K562 (cell line): ENCODE data around the gene ZMIZ1. TPM values are rescaled to one million over a fixed set of nuclear protein-coding genes. Genes with fewer than 3 reads are reported as not detected.
A peak's percentile ranks its signal among the peaks of the same experiment; 100 is the strongest.

Experiments used
- ELF2 ChIP-seq: fragments of 250-450 bp; sonication (Bioruptor Pico); IDR thresholded peaks from 2 replicates; pipeline ENCODE4 v1.5.0; 2021; ENCODE audit warnings: mild to moderate bottlenecking
- GTF2B ChIP-seq: IDR thresholded peaks from 2 replicates; pipeline ENCODE4 v1.6.1; 2011; ENCODE audit not compliant: insufficient read length; ENCODE audit errors: extremely low read depth
- HDAC2 ChIP-seq: fragments of 450-650 bp; IDR thresholded peaks from 2 replicates; pipeline ENCODE4 v1.6.1; 2016; ENCODE audit warnings: mild to moderate bottlenecking
- HNRNPH1 ChIP-seq: fragments of 200-400 bp; formaldehyde crosslinking; optimal IDR thresholded peaks from 2 replicates; pipeline ENCODE3; 2017; ENCODE audit warnings: low read depth, mild to moderate bottlenecking, low read length, moderate library complexity
- ILF3 ChIP-seq: fragments of 450-650 bp; IDR thresholded peaks from 2 replicates; pipeline ENCODE4 v1.6.1; 2018; ENCODE audit warnings: antibody characterized with exemption, mild to moderate bottlenecking, moderate library complexity, borderline replicate concordance
- KAT2B ChIP-seq: IDR thresholded peaks from one replicate; pipeline ENCODE4 v1.6.1; 2012; ENCODE audit warnings: low read depth, mild to moderate bottlenecking, control low read depth, inconsistent platforms, low read length, moderate library complexity
- KDM1A ChIP-seq, 2 experiments: fragments of 450-650 bp; IDR thresholded peaks; 2 replicates each; pipeline ENCODE4 v1.6.1; 2016; ENCODE audit warnings: mild to moderate bottlenecking in 2 of 2
- MYNN ChIP-seq, 2 experiments: sonication (generic); formaldehyde crosslinking in 1 of 2; IDR thresholded peaks; 2 replicates each; pipeline versions ENCODE4 v1.5.0 to v1.6.1; 2016 to 2020; ENCODE audit warnings: antibody characterized with exemption in 1 of 2, missing genetic modification reagents in 1 of 2
- POLR2A ChIP-seq: fragments of 450-650 bp; conservative IDR thresholded peaks from 2 replicates; pipeline ENCODE4 v1.6.1; 2016
- POLR2AphosphoS2 ChIP-seq: IDR thresholded peaks from 2 replicates; pipeline ENCODE4 v1.6.1; 2012; ENCODE audit warnings: low read length, improper control_type of control experiment
- POLR2AphosphoS5 ChIP-seq: IDR thresholded peaks from 2 replicates; pipeline ENCODE4 v1.6.1; 2011; ENCODE audit warnings: mild to moderate bottlenecking, low read depth, low read length, moderate library complexity; ENCODE audit not compliant: control insufficient read depth, insufficient read depth
- RBBP5 ChIP-seq: fragments of 200-600 bp; sonication (generic); IDR thresholded peaks from 2 replicates; pipeline ENCODE4 v1.6.1; 2012; ENCODE audit warnings: borderline replicate concordance, mild to moderate bottlenecking, low read length, control low read depth, inconsistent platforms; ENCODE audit not compliant: insufficient read depth, poor library complexity, severe bottlenecking
- RBM25 ChIP-seq: fragments of 200-400 bp; formaldehyde crosslinking; IDR thresholded peaks from 2 replicates; pipeline ENCODE4 v1.6.1; 2018; ENCODE audit warnings: low read length, low read depth, moderate library complexity; ENCODE audit not compliant: severe bottlenecking
- RNF2 ChIP-seq: sonication (generic); IDR thresholded peaks from 2 replicates; pipeline ENCODE4 v1.6.1; 2016
- SIRT6 ChIP-seq: IDR thresholded peaks from one replicate; pipeline ENCODE4 v1.6.1; 2012; ENCODE audit warnings: low read depth, mild to moderate bottlenecking, control low read depth, inconsistent platforms, low read length, moderate library complexity
- SMARCC2 ChIP-seq: fragments of 450-650 bp; IDR thresholded peaks from 2 replicates; pipeline ENCODE4 v1.6.1; 2017; ENCODE audit warnings: antibody characterized with exemption, moderate library complexity, mild to moderate bottlenecking, low read depth
- TBP ChIP-seq: optimal IDR thresholded peaks from 2 replicates; pipeline ENCODE3; 2011; ENCODE audit warnings: low read depth, low read length, improper control_type of control experiment
- TCFL5 ChIP-seq: fragments of 250-450 bp; sonication (Bioruptor Pico); conservative IDR thresholded peaks from 2 replicates; pipeline ENCODE4 v1.6.1; 2021; ENCODE audit warnings: mild to moderate bottlenecking, moderate library complexity, matching md5 sums
- TEAD2 ChIP-seq: fragments of 450-650 bp; IDR thresholded peaks from 2 replicates; pipeline ENCODE4 v1.6.1; 2016; ENCODE audit warnings: missing genetic modification characterization, control low read depth, missing compliant biosample characterization
- ZBTB9 ChIP-seq: fragments of 450-650 bp; formaldehyde crosslinking; IDR thresholded peaks from 2 replicates; pipeline ENCODE4 v1.4.0; 2020; ENCODE audit warnings: mild to moderate bottlenecking, moderate library complexity
- ZC3H8 ChIP-seq: fragments of 450-650 bp; IDR thresholded peaks from 2 replicates; pipeline ENCODE4 v1.6.1; 2017
- ZNF445 ChIP-seq: fragments of 250-450 bp; sonication (Bioruptor Pico); IDR thresholded peaks from 2 replicates; pipeline ENCODE4 v1.4.0; 2020; ENCODE audit warnings: low read depth, mild to moderate bottlenecking, moderate library complexity
- ZNF518B ChIP-seq: fragments of 250-450 bp; sonication (Bioruptor Pico); IDR thresholded peaks from 2 replicates; pipeline ENCODE4 v1.5.0; 2021; ENCODE audit warnings: mild to moderate bottlenecking, moderate library complexity
- ZNF668 ChIP-seq: fragments of 250-450 bp; sonication (Bioruptor Pico); IDR thresholded peaks from 2 replicates; pipeline ENCODE4 v1.8.0; 2022; ENCODE audit warnings: mild to moderate bottlenecking, inconsistent platforms
- polyA plus RNA-seq, 8 experiments: library from polyadenylated mRNA; depleted of rRNA in 4 of 8; stranded (reverse) in 5 of 8; unstranded in 3 of 8; fragments of >200 nt; fragmentation: Nextera tagmentation in 2 of 8; fragmentation: Illumina TruSeq in 1 of 8; extraction: Ambion mirVana in 2 of 8; extraction: Trizol in 1 of 8; gene quantifications; 2 replicates each; pipeline versions ENCODE4 v1.2.1 to v1.2.3, GENCODE V29; 2011 to 2014; ENCODE audit warnings: inconsistent platforms in 1 of 8, missing spikeins in 1 of 8
- total RNA-seq, 7 experiments: library from RNA; depleted of rRNA in 6 of 7; stranded (reverse); fragments of >200 nt in 6 of 7; fragmentation: Illumina TruSeq in 2 of 7; extraction: Trizol in 2 of 7; gene quantifications; 2 replicates each; pipeline versions ENCODE4 v1.2.1 to v1.2.3, GENCODE V29; 2011 to 2021; ENCODE audit warnings: low replicate concordance in 1 of 7

ZMIZ1 gene
- total and polyA plus RNA-seq, 9 of the 15 experiments (the other 6 are each of a cell fraction or from before 2014, with no cell fraction given): 1.0 to 37.3 (median 4.3) TPM

GRCh38 chr10:79038841-79039201, 29.9 kb upstream of the ZMIZ1 start (continued):
- no peak for TF ChIP-seq ZBTB9 (CRISPR knock-in tag)
- 0 out of 2 replicates have a peak, but pooled peaks have one; percentile 36 for TF ChIP-seq HDAC2
- TF ChIP-seq ZNF518B (CRISPR knock-in tag): no peak
- TF ChIP-seq SIRT6: no peak
- no peak for TF ChIP-seq ZNF668 (CRISPR knock-in tag)
- TF ChIP-seq MYNN (IDR thresholded peaks at IDR 0.05): no peak
- TF ChIP-seq MYNN (CRISPR knock-in tag; IDR thresholded peaks at IDR 0.05): no peak
- TF ChIP-seq ELF2 (CRISPR knock-in tag): no peak
- TF ChIP-seq RNF2: no peak
- no peak for TF ChIP-seq RBM25
- no peak for TF ChIP-seq TEAD2 (tag)
- TF ChIP-seq KAT2B: no peak
- no peak for TF ChIP-seq POLR2AphosphoS2
- TF ChIP-seq SMARCC2: no peak
- peak; percentile 46 for TF ChIP-seq TBP
- peak; percentile 50 for TF ChIP-seq POLR2A
- TF ChIP-seq HNRNPH1: no peak
- peak; percentile 42 for TF ChIP-seq RBBP5
- TF ChIP-seq ILF3: no peak
- no peak for TF ChIP-seq ZC3H8
- 0 out of 2 replicates have a peak, but pooled peaks have one; percentile 14 for TF ChIP-seq POLR2AphosphoS5
- no peak for TF ChIP-seq ZNF445
- TF ChIP-seq GTF2B: no peak
- no peak for TF ChIP-seq TCFL5 (CRISPR knock-in tag)
- TF ChIP-seq KDM1A (IDR thresholded peaks at IDR 0.05): no peak
